Femur (tissue), 1 donor: ENCODE data around the gene NKD1.

Experiments used
- DNase-seq: peaks from one replicate; pipeline ENCODE4 v3.0.0-alpha.2; 2017

NKD1 gene

GRCh38 chr16:50680556-50680893 is 132.3 kb downstream of the NKD1 start:
- DNase-seq = no peak

GRCh38 chr16:50681021-50681885 is 133.1 kb downstream of the NKD1 start, which contains the start of gene SNX20:
Gene SNX20, minus strand, starts transcription at chr16:50681312. Its CDS starts 3,786 bp downstream, at chr16:50677526.
- DNase-seq = peak; percentile 44

DNA sequence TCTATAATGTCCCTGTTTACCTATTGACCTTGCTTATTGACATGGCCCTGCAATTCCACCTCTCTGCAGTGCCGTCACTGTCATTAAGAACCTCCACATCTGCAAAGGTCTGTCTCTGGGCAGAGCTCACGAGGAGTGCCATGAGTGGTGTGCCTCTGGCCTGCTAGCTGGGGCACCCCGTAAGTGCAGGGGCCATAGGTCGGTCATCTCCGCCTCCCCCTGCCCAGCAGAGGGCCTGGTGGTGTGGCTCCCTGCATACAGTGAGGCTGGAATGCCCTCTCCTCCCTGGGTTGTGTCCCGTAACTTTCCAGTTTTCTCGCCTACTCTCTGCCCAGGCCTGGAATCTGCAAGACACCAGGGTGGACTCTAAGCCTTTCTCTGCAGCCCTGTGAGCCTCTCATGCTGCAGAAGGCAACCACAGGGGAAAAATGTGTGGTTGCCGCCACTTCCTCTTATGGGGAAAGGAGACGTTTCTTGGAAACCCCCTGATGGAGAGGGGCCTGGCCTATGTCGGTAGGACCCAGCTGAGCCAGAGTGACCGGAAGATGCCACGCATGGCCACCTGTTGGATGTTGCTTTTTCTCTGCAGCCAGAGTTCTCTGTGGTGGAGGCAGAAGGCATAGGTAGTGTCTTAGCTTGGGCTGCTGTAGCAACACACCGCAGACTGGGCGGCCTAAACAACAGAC is 135.6 kb downstream of the NKD1 start:
- DNase-seq = peak; percentile 56

- no peak for DNase-seq
Measured at GRCh38 chr16:50684823-50685461, 136.7 kb downstream of the NKD1 start.

DNA sequence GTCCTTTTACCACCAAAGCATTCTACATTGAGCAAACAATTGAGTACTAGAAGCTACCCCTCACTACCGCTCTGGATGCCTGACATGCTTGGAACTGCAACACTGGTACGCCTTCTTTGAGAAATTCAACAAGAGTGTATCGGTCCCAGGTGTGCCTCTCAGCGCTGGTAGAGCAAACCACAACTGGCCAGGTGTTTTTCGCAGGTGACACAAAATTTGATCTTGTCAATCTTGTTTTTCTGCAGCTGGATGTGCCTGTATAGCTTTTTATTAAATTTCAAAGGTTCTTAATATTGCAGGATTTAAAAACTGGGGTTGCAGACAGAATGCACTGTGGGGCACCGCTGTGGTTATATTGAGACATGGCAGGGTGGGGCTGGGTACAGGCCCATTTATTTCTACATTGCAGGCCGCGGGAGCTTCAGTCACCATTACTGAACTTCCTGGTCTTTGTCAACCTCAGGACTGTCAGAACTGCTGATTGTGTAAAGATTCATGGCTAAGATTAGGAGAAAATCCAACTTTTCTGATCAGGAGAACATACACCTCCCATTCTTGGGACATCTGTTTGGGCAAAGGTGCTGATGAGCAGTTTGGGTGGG is 137.4 kb downstream of the NKD1 start:
- no peak for DNase-seq

DNA sequence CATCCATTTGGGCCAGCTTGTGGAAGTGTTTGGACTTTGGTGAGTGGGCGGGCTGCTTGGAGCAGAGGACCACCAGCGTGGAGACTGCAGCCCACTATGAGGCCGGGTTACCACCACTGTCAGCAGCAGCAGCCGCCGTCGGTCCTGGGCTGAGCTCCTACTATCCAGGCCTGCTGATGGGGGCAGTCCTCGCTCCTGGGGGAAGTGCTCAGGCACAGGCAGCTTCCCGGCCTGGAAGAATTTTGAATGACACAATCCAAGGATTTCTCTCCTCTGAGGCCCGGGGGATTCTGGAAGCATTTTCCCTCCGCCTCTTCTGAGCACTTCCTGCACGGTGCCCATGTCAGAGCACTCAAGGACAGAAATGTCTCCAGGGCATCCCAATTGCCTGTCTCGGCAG is 139.9 kb downstream of the NKD1 start:
- DNase-seq = no peak

DNA sequence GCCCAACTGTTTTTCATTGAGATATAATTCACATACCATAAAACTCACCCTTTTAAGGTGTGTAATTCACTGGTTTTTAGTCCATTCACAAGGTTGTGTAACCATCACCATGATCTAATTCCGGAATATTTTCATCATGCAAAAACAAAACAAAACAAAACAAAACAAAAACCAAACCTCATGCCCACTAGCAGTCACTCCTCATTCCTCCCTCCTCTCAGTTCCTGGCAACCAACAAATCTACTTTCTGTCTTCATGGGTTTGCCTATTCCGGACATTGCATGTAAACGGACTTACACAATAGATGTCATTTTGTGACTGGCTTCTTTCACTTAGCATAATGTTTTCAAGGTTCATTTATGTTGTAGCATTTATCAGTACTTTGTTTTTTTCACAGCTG is 140.7 kb downstream of the NKD1 start:
- DNase-seq = no peak

- no peak for DNase-seq
Measured at GRCh38 chr16:50690177-50690576, 142.0 kb downstream of the NKD1 start.

DNA sequence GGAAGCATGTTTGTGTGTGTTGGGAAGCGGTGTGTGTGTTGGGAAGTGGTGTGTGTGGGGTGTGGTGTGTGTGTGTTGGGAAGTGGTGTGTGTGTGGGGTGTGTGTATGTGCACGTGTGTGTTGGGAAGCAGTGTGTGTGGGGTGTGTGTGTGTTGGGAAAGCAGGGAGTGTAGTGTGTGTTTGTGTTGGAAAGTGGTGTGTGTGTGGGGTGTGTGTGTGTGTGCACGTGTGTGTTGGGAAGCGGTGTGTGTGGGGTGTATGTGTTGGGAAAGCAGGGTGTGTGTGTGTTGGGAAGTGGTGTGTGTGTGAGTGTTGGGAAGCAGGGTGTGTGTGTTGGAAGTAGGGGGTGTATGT is 144.4 kb downstream of the NKD1 start:
- no peak for DNase-seq

DNA sequence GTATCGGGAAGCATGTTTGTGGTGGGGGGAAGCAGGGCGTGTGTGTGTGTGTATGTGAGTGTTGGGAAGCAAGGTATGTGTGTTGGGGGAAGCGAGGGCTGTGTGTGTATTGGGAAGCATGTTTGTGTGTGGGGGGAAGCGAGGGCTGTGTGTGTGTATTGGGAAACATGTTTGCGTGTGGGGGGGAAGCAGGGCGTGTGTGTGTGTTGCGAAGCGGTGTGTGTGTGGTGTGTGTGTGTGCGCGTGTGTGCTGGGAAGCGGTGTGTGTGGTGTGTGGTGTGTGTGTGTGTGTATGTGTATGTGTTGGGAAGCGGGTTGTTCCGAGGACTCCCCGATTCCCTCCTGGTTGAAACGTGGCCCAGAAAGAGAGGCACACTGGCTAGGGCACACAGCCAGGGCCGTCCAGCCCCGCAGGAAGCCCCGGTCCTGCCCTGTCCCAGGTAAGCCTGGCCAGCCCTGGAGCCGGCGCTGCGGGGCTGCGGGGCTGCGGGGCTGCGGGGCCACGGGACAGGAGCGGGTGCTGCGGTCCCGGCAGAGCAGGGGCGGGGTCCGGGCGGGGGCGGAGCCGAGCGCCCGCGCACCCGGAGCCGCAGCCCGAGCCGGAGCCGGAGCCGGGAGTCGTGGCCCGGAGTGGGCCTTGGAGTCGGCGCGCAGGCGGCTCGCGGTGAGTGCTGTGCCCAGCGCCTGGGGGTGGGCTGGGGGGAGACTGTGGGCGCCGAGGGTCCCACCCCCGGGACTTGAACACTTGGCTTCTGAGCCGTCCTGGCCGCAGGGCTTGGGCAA is 145.0 kb downstream of the NKD1 start, which contains the start of gene NOD2:
TSS of gene NOD2 (plus strand) at position 608 of the 783 bp plus-strand sequence. CDS start 5,890 bp downstream, outside the sequence.
- no peak for DNase-seq

DNA sequence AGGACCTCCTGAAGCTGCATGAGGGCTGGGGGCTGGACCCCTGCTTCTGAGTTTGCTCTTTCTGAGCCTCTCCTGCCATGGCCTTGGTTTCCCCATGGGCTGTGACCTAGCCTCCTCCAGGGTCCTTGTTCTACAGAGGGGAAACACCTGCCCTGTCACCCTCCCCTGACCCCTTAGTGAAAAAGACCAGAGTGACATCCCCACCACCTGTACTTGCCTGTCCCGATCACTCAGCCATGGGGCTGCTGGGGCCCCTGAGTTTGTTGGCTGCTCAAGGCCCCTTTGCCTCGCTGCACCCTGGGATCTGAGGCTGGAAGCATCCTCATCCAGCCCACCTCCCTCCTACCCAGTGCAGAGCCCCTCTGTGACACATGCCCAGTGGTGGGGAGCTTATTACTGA is 146.0 kb downstream of the NKD1 start:
- DNase-seq = no peak

DNA sequence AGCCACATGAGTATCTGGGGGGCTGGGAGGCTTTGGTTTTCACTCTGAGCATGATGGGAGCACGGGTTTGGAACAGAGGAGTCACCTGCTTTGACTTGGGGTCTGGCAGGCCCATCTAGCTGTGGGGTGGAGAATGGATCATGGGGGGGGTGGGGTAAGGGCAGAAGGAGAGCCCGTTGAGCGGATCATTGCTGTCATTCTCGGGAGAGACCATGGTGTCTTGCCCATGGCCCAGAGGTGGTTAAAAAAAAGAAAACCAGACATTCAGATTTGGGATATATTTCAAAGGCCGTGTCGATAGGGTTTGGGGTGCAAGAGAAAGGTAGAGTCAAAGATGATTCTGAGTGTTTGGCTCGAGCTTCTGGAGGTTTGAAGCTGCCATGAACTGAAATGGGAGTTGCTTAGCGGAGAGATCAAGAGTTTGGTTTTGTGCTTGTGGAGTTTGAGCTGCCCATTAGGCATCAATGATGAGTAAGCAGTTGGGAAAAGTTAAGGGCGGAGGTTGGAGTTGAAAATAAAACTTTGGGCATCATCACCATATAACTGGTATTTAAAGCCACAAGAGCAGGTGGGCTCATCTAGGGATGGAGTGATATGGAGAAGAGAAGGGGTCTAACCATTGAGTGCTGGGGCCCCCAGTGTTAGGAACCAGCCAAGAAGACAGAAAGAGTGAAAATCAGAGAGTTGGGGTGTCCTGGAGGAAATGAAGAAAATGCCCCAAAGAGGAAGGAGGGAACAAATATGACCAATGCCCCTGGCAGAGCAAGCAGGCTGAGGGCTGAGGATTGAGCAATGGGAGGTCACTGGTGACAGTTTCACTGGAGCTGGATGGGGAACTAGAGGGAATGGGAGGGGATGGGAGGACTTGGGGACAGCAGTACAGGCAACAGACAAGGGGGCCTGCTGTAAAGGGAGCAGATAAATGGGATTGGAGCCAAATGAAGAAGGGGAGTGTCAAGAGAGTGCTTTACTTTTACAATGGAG is 147.1 kb downstream of the NKD1 start:
- DNase-seq = no peak

DNA sequence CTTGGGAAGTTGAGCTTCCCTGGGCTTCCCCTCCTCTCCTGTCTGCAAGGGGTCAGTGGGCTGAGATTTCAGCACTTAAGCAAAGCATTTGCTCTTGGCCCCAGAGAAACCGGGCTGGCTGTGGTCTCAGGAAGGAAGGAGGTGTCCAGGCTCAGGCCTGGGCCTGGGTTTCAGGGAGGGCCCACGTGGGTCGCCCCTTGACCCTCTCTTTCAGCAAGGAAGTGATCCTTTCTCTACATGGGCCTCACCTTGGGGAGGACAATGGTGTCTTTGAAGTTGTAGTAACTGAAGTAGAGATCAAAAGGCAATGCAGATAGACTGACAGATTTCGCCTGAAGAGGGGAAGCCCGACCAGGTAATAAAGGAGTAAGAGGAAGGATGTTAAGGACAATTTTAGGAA is 147.9 kb downstream of the NKD1 start:
- no peak for DNase-seq

DNA sequence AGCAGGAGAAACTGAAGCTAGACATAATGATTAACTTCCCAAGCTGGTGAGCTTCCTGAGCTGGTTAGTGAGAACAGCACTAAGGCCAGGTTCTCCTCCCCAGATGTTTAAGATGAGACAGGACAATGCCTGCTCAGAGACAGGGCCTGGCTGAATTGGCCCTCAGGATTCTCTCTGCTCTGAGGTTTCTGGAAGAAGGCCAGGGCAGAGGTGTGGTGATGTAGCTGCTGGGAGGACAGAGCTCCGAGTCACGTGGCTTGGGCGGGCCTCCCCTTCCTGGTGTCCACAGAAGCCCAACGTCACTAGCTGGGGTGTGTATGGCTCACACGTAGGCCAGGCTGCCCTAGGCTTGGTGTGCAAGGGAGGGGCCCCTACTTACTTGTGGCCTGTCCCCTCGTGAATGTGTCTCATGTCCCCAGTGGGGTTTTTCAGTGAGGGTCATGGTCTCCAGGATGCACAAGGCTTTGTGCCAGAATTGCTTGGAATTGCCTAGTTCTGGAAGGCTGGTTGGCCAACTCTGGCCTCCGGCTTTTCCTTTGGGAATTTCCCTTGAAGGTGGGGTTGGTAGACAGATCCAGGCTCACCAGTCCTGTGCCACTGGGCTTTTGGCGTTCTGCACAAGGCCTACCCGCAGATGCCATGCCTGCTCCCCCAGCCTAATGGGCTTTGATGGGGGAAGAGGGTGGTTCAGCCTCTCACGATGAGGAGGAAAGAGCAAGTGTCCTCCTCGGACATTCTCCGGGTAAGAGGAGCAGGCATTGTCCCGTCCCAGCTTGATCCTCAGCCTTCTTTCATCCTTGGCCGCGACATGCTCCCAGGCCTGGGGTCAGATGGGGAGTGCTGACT is 148.6 kb downstream of the NKD1 start:
- peak; percentile 79 for DNase-seq

DNA sequence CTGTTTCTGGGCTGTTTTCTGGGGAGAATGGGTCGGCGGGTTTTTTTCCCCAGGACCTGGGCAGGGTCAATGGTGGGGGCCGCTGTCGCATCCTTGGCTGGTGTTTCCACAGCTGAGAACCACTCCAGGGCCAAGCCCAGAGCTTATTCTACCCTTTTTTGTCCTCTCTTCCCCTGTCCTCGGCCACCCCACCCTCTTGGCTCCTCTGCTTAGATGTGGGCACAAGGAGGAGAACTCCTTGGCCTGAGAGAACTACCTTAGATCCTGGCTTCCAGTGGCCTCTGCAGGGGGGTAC is 149.2 kb downstream of the NKD1 start:
- DNase-seq = no peak

GRCh38 chr16:50697881-50698767 is 149.9 kb downstream of the NKD1 start:
- no peak for DNase-seq
